ENCODE measurements around the gene KCNG4.
A peak's percentile ranks its signal among the peaks of the same experiment; 100 is the strongest.

Gene KCNG4

GRCh38 chr16:84266451-84266850 lies 26.6 kb upstream of the KCNG4 start:
- DNase-seq (ENCODE audit: low read depth) = peak; percentile 80

- DNase-seq (ENCODE audit: low read depth) = no peak
These were observed 23.1 kb upstream of the KCNG4 start for GRCh38 chr16:84262939-84263338.

GRCh38 chr16:84262031-84262430 lies 22.2 kb upstream of the KCNG4 start:
- DNase-seq (ENCODE audit: low read depth) = no peak

GRCh38 chr16:84260766-84261554 lies 21.1 kb upstream of the KCNG4 start:
- DNase-seq (ENCODE audit: low read depth) = no peak

GRCh38 chr16:84259691-84260090 lies 19.9 kb upstream of the KCNG4 start:
- no peak for DNase-seq (ENCODE audit: low read depth)

- DNase-seq (ENCODE audit: low read depth) = no peak
These were observed 18.5 kb upstream of the KCNG4 start for GRCh38 chr16:84258266-84258665.

- no peak for DNase-seq (ENCODE audit: low read depth)
These were observed 15.4 kb upstream of the KCNG4 start for GRCh38 chr16:84255050-84255810.

- no peak for DNase-seq (ENCODE audit: low read depth)
These were observed 14.2 kb upstream of the KCNG4 start for GRCh38 chr16:84254062-84254461.

- no peak for DNase-seq (ENCODE audit: low read depth)
These were observed 13.4 kb upstream of the KCNG4 start for GRCh38 chr16:84253173-84253572.

GRCh38 chr16:84252184-84252583 lies 12.4 kb upstream of the KCNG4 start:
- DNase-seq (ENCODE audit: low read depth) = no peak

GRCh38 chr16:84247844-84248243 lies 8.0 kb upstream of the KCNG4 start:
- no peak for DNase-seq (ENCODE audit: low read depth)

- no peak for DNase-seq (ENCODE audit: low read depth)
These were observed 7.5 kb upstream of the KCNG4 start for GRCh38 chr16:84247331-84247730.

- no peak for DNase-seq (ENCODE audit: low read depth)
These were observed 6.9 kb upstream of the KCNG4 start for GRCh38 chr16:84246679-84247077.

GRCh38 chr16:84245956-84246678 lies 6.3 kb upstream of the KCNG4 start:
- no peak for DNase-seq (ENCODE audit: low read depth)

- no peak for DNase-seq (ENCODE audit: low read depth)
These were observed 4.9 kb upstream of the KCNG4 start for GRCh38 chr16:84244728-84245127.

GRCh38 chr16:84243732-84244131 lies 3.9 kb upstream of the KCNG4 start:
- DNase-seq (ENCODE audit: low read depth) = no peak

- no peak for DNase-seq (ENCODE audit: low read depth)
These were observed 3.0 kb upstream of the KCNG4 start for GRCh38 chr16:84242839-84243238.

- no peak for DNase-seq (ENCODE audit: low read depth)
These were observed 2.0 kb upstream of the KCNG4 start for GRCh38 chr16:84241778-84242177.

GRCh38 chr16:84240455-84240854 lies 643 bp upstream of the KCNG4 start:
- no peak for DNase-seq (ENCODE audit: low read depth)

GRCh38 chr16:84239141-84239769 lies 557 bp downstream of the KCNG4 start:
- DNase-seq (ENCODE audit: low read depth) = no peak

- DNase-seq (ENCODE audit: low read depth) = no peak
These were observed 1.6 kb downstream of the KCNG4 start for GRCh38 chr16:84237994-84238750.

- DNase-seq (ENCODE audit: low read depth) = no peak
These were observed 3.1 kb downstream of the KCNG4 start for GRCh38 chr16:84236671-84237070.

Data from iris pigment epithelial cell (primary cell).